Measurements from ENCODE around the gene S100A1. TPM values are rescaled to one million over a fixed set of nuclear protein-coding genes. Genes with fewer than 3 reads are reported as not detected.
A peak's percentile ranks its signal among the peaks of the same experiment; 100 is the strongest.

The S100A1 gene
- total and polyA plus RNA-seq, 10 of the 15 experiments (the other 5 are each of a cell fraction or from before 2014, with no cell fraction given) = 0.13 to 0.29 TPM; not detected in 8

DNA sequence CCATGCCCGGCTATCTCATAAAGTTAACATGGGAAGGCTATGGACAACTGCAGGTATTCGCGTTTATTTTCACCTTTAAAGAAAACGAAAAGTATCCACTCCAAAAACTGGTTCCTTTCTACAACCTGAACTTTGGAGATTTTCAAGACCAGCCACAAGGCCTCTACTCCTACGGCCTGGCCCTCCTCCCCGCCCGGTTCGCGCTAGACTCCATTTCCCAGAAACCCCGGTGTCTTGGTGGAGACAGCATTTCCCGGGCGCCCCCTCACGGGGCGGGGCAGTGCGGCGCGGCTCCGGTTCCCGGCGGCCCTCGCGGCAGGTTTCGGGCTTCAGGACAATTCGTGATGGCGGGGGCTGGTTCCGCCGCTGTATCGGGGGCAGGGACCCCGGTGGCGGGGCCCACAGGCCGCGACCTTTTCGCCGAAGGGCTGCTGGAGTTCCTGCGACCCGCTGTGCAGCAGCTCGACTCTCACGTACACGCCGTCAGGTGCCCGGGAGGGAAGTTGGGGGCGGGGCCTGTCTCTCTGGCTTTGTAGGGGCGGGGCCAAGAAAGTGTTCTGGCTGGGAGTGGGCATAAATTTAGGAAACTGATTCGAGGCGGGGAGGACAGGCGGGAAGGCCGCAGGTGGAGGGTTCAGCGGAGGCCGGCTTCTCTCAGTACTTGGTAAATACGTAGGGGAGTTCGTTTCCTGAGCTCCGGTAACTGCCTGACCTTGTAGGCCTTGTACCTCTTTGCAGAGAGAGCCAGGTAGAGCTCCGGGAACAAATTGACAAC is 30.4 kb downstream of the S100A1 start, which contains the start of gene SNAPIN (continued):
- 0 out of 2 replicates have a peak, but pooled peaks have one; percentile 32 for TF ChIP-seq RELB (IDR thresholded peaks at IDR 0.05; ENCODE audit: low read depth)
- TF ChIP-seq POU2F2 (IDR thresholded peaks at IDR 0.05; ENCODE audit: borderline replicate concordance, low read depth, low read length) = peak; percentile 45; the same call in 2 of the 3 replicates
- no peak for TF ChIP-seq ZNF592 (IDR thresholded peaks at IDR 0.05)
- no peak for TF ChIP-seq HDAC6 (IDR thresholded peaks at IDR 0.05; ENCODE audit: unreplicated experiment)
- TF ChIP-seq, protein P1, sequence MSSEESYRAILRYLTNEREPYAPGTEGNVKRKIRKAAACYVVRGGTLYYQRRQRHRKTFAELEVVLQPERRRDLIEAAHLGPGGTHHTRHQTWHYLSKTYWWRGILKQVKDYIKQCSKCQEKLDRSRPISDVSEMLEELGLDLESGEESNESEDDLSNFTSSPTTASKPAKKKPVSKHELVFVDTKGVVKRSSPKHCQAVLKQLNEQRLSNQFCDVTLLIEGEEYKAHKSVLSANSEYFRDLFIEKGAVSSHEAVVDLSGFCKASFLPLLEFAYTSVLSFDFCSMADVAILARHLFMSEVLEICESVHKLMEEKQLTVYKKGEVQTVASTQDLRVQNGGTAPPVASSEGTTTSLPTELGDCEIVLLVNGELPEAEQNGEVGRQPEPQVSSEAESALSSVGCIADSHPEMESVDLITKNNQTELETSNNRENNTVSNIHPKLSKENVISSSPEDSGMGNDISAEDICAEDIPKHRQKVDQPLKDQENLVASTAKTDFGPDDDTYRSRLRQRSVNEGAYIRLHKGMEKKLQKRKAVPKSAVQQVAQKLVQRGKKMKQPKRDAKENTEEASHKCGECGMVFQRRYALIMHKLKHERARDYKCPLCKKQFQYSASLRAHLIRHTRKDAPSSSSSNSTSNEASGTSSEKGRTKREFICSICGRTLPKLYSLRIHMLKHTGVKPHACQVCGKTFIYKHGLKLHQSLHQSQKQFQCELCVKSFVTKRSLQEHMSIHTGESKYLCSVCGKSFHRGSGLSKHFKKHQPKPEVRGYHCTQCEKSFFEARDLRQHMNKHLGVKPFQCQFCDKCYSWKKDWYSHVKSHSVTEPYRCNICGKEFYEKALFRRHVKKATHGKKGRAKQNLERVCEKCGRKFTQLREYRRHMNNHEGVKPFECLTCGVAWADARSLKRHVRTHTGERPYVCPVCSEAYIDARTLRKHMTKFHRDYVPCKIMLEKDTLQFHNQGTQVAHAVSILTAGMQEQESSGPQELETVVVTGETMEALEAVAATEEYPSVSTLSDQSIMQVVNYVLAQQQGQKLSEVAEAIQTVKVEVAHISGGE (CRISPR knock-in tag; IDR thresholded peaks at IDR 0.05) = no peak
- TF ChIP-seq USF1 (IDR thresholded peaks at IDR 0.05; ENCODE audit: borderline replicate concordance, extremely low read length, insufficient read depth, low read depth, low read length) = no peak
- no peak for TF ChIP-seq FOXM1 (IDR thresholded peaks at IDR 0.05; ENCODE audit: low read depth, low read length)
- no peak for TF ChIP-seq CHD1 (IDR thresholded peaks at IDR 0.05; ENCODE audit: low read depth, low read length)
- TF ChIP-seq BCLAF1 (IDR thresholded peaks at IDR 0.05) = no peak
- peak; percentile 99 for TF ChIP-seq ASH2L (IDR thresholded peaks at IDR 0.05; ENCODE audit: borderline replicate concordance, low read depth)
- 0 out of 2 replicates have a peak, but pooled peaks have one; percentile 31 for TF ChIP-seq NR2F1 (conservative IDR thresholded peaks at IDR 0.05)
- 0 out of 2 replicates have a peak, but pooled peaks have one; percentile 3 for TF ChIP-seq ZNF384 (IDR thresholded peaks at IDR 0.05; ENCODE audit: borderline replicate concordance, low read depth, low read length)
